Neural crest cell (in vitro differentiated cells): ENCODE data around the gene PITPNB. TPM values are rescaled to one million over a fixed set of nuclear protein-coding genes. Genes with fewer than 3 reads are reported as not detected.

ENCODE experiments used
- DNase-seq: peaks from one replicate; pipeline ENCODE4 v3.0.0; 2021; ENCODE audit warnings: low read depth, mixed read lengths, low spot score
- H3K27ac Mint-ChIP-seq: one replicate; pipeline ENCODE4 v1.8.0; 2021; ENCODE audit warnings: mild to moderate bottlenecking, mixed read lengths; ENCODE audit not compliant: unreplicated experiment
- H3K27me3 Mint-ChIP-seq: 2 replicates; pipeline ENCODE4 v1.8.0; 2021; ENCODE audit warnings: low read depth, mild to moderate bottlenecking, mixed read lengths
- H3K36me3 Mint-ChIP-seq: 2 replicates; pipeline ENCODE4 v1.8.0; 2021; ENCODE audit warnings: low read depth, mild to moderate bottlenecking, mixed read lengths
- H3K4me1 Mint-ChIP-seq: 2 replicates; pipeline ENCODE4 v1.8.0; 2021; ENCODE audit warnings: mixed read lengths
- H3K4me3 Mint-ChIP-seq: one replicate; pipeline ENCODE4 v1.8.0; 2021; ENCODE audit warnings: mild to moderate bottlenecking, mixed read lengths
- H3K9me3 Mint-ChIP-seq: 2 replicates; pipeline ENCODE4 v1.8.0; 2021; ENCODE audit warnings: mixed read lengths
- CTCF ChIP-seq: fragments of 200-600 bp; sonication (generic); conservative IDR thresholded peaks from 2 replicates; pipeline ENCODE4 v1.5.0; 2021; ENCODE audit warnings: antibody characterized with exemption, mild to moderate bottlenecking
- total RNA-seq: library from RNA; stranded (reverse); gene quantifications from 2 replicates; pipeline ENCODE4 v1.2.1, GENCODE V29; 2021

Gene PITPNB
- total RNA-seq, 1 donor from 2014 or later, result 92.6 TPM

GRCh38 chr22:27885977-27886842, 32.8 kb downstream of the PITPNB start:
- peak; percentile 91 for TF ChIP-seq CTCF
- DNase-seq, result peak; percentile 26
- Mint-ChIP-seq H3K27me3 (no peaks in the 10 kb centered on the region), H3K27ac (no peak overlapping the region), H3K36me3 (peaks cover 8% of the 10 kb centered on the region), H3K4me1 (peaks cover 25% of the 10 kb centered on the region), H3K4me3 (no peak overlapping the region), H3K9me3 (no peaks in the 10 kb centered on the region)

- Mint-ChIP-seq H3K27ac (no peak overlapping the region), H3K27me3 (no peaks in the 10 kb centered on the region)
Observed at GRCh38 chr22:27883656-27884350, 35.3 kb downstream of the PITPNB start.

GRCh38 chr22:27882507-27883290, 36.4 kb downstream of the PITPNB start:
- Mint-ChIP-seq H3K27me3 (no peaks in the 10 kb centered on the region), H3K9me3 (no peaks in the 10 kb centered on the region), H3K4me3 (no peak overlapping the region), H3K4me1 (peaks cover 38% of the 10 kb centered on the region), H3K27ac (no peak overlapping the region), H3K36me3 (peaks cover 5% of the 10 kb centered on the region)
- TF ChIP-seq CTCF, result no peak
- DNase-seq, result no peak

More at GRCh38 chr22:27883656-27884350, 35.3 kb downstream of the PITPNB start:
- Mint-ChIP-seq H3K4me3 (no peak overlapping the region), H3K4me1 (peaks cover 37% of the 10 kb centered on the region), H3K9me3 (no peaks in the 10 kb centered on the region), H3K36me3 (peaks cover 5% of the 10 kb centered on the region)
- no peak for TF ChIP-seq CTCF
- no peak for DNase-seq

- Mint-ChIP-seq H3K9me3 (no peaks in the 10 kb centered on the region), H3K27me3 (no peaks in the 10 kb centered on the region), H3K27ac (no peak overlapping the region), H3K36me3 (peaks cover 5% of the 10 kb centered on the region), H3K4me3 (no peak overlapping the region), H3K4me1 (peaks cover 38% of the 10 kb centered on the region)
- DNase-seq, result no peak
- no peak for TF ChIP-seq CTCF
Observed at GRCh38 chr22:27881421-27881820, 37.6 kb downstream of the PITPNB start.

GRCh38 chr22:27880778-27881394, 38.2 kb downstream of the PITPNB start:
- H3K36me3 Mint-ChIP-seq, result peaks cover 5% of the 10 kb centered on the region
- DNase-seq, result peak; percentile 35
- H3K27ac Mint-ChIP-seq, result no peak overlapping the region
- H3K9me3 Mint-ChIP-seq, result no peaks in the 10 kb centered on the region
- peak; percentile 87 for TF ChIP-seq CTCF
- no peak overlapping the region for H3K4me3 Mint-ChIP-seq
- H3K4me1 Mint-ChIP-seq, result peaks cover 38% of the 10 kb centered on the region
- H3K27me3 Mint-ChIP-seq, result no peaks in the 10 kb centered on the region
